ENCODE data around the gene VARS1.
A peak's percentile ranks its signal among the peaks of the same experiment; 100 is the strongest.
"Not testable (repeated sequence)": the region's sequence is repeated elsewhere in the genome, so short reads cannot be mapped to it uniquely, and the experiment has no call there.

Gene VARS1

GRCh38 chr6:31795616-31796298 is at the start of gene VARS1:
Gene VARS1, minus strand, starts transcription at chr6:31795752. Its CDS starts 535 bp downstream, at chr6:31795217.
- peak; percentile 86 for DNase-seq

GRCh38 chr6:31844507-31844906 is 49.0 kb upstream of the VARS1 start:
- no peak for DNase-seq

GRCh38 chr6:31842053-31842452 is 46.5 kb upstream of the VARS1 start:
- DNase-seq: no peak

GRCh38 chr6:31839779-31840126 is 44.2 kb upstream of the VARS1 start:
- not testable (repeated sequence) for DNase-seq

- no peak for DNase-seq
Observed at GRCh38 chr6:31838968-31839367, 43.4 kb upstream of the VARS1 start.

GRCh38 chr6:31838114-31838553 is 42.6 kb upstream of the VARS1 start:
- DNase-seq: not testable (repeated sequence)

GRCh38 chr6:31837369-31838113 is 42.0 kb upstream of the VARS1 start:
- DNase-seq: no peak

GRCh38 chr6:31836474-31837368 is 41.2 kb upstream of the VARS1 start:
- DNase-seq: no peak

- no peak for DNase-seq
Observed at GRCh38 chr6:31836047-31836473, 40.5 kb upstream of the VARS1 start.

GRCh38 chr6:31834367-31835250 is 39.1 kb upstream of the VARS1 start:
- DNase-seq: peak; percentile 86

GRCh38 chr6:31831350-31832215 is 36.0 kb upstream of the VARS1 start:
- DNase-seq: no peak

GRCh38 chr6:31830886-31831335 is 35.4 kb upstream of the VARS1 start:
- no peak for DNase-seq

- no peak for DNase-seq
Observed at GRCh38 chr6:31829633-31830283, 34.2 kb upstream of the VARS1 start.

GRCh38 chr6:31827286-31828079 is 31.9 kb upstream of the VARS1 start, which contains the start of gene HSPA1B:
Gene HSPA1B, plus strand, starts transcription at chr6:31827738. Its CDS starts 213 bp downstream, at chr6:31827951.
- DNase-seq: peak; percentile 94

GRCh38 chr6:31826793-31827285 is 31.3 kb upstream of the VARS1 start:
- peak; percentile 49 for DNase-seq

- DNase-seq: no peak
Observed at GRCh38 chr6:31825553-31825952, 30.0 kb upstream of the VARS1 start.

GRCh38 chr6:31823592-31824196 is 28.1 kb upstream of the VARS1 start:
- DNase-seq: not testable (repeated sequence)

- DNase-seq: peak; percentile 65
Observed at GRCh38 chr6:31822036-31822821, 26.7 kb upstream of the VARS1 start.
